ENCODE results near the gene RAB29. TPM values are rescaled to one million over a fixed set of nuclear protein-coding genes. Genes with fewer than 3 reads are reported as not detected.
A peak's percentile ranks its signal among the peaks of the same experiment; 100 is the strongest.
"Not testable (repeated sequence)": the region's sequence is repeated elsewhere in the genome, so short reads cannot be mapped to it uniquely, and the experiment has no call there.

The RAB29 gene
- total RNA-seq, 2 donors from 2014 or later, result 13.1 to 18.7 TPM

- no peak for DNase-seq
- no peak for ATAC-seq
- intact Hi-C loops (cut with DNase I), result no loop called here
These were observed 28.4 kb downstream of the RAB29 start for GRCh38 chr1:205746757-205747412.

GRCh38 chr1:205744403-205744802, 30.9 kb downstream of the RAB29 start:
- ATAC-seq (no peak), DNase-seq (no peak)
- intact Hi-C loops (cut with DNase I), result no loop called here

GRCh38 chr1:205743977-205744376, 31.3 kb downstream of the RAB29 start:
- ATAC-seq, result no peak
- intact Hi-C loops (cut with DNase I), result no loop called here
- DNase-seq, result no peak

GRCh38 chr1:205741681-205742080, 33.6 kb downstream of the RAB29 start:
- intact Hi-C loops (cut with DNase I), result no loop called here
- DNase-seq (no peak), ATAC-seq (no peak)

GRCh38 chr1:205739348-205740160, 35.7 kb downstream of the RAB29 start:
- no peak for DNase-seq
- no peak for ATAC-seq
- intact Hi-C loops (cut with DNase I), result no loop called here

- ATAC-seq (no peak), DNase-seq (no peak)
- intact Hi-C loops (cut with DNase I), result no loop called here
These were observed 40.1 kb downstream of the RAB29 start for GRCh38 chr1:205735218-205735617.

GRCh38 chr1:205733438-205734175, 41.7 kb downstream of the RAB29 start:
- intact Hi-C loops (cut with DNase I), result no loop called here
- no peak for DNase-seq
- ATAC-seq, result no peak

GRCh38 chr1:205729945-205730610, 45.2 kb downstream of the RAB29 start:
- ATAC-seq (peak; percentile 14 to 27), DNase-seq (no peak)
- intact Hi-C loops (cut with DNase I), result no loop called here

- intact Hi-C loops (cut with DNase I), result no loop called here
These were observed 48.6 kb downstream of the RAB29 start for GRCh38 chr1:205726619-205727125.

GRCh38 chr1:205725514-205725913, 49.8 kb downstream of the RAB29 start:
- intact Hi-C loops (cut with DNase I), result no loop called here
- DNase-seq, result no peak
- no peak for ATAC-seq

More at GRCh38 chr1:205726619-205727125, 48.6 kb downstream of the RAB29 start:
- DNase-seq (no peak), ATAC-seq (no peak)

- intact Hi-C loops (cut with DNase I); DNase-seq; ATAC-seq: not testable (repeated sequence)
These were observed 54.5 kb downstream of the RAB29 start for GRCh38 chr1:205720740-205721139.

- intact Hi-C loops (cut with DNase I), result loop anchor here in 1 of 2 donors (10.0 kb wide), 1 partner anchor 55 kb away; no protein-coding TSS in a partner anchor
- ATAC-seq (no peak), DNase-seq (no peak)
These were observed 55.5 kb downstream of the RAB29 start for GRCh38 chr1:205719762-205720161.

- no peak for DNase-seq
- intact Hi-C loops (cut with DNase I), result loop anchor here in 1 of 2 donors (10.0 kb wide), 1 partner anchor 54 kb away; no protein-coding TSS in a partner anchor
- ATAC-seq, result no peak
These were observed 56.3 kb downstream of the RAB29 start for GRCh38 chr1:205719015-205719414.

Other genes starting within 250 kb of the RAB29 start
- gene ELK4, start 143.5 kb downstream of the RAB29 start, total RNA-seq, result 10 to 100 TPM; 36.3 to 39.1 TPM
- 1 to 10 TPM; 1.3 to 3.3 TPM for gene SLC45A3, start 95.0 kb downstream of the RAB29 start, total RNA-seq
- 100 to 1,000 TPM; 162 to 221 TPM for gene NUCKS1, start 25.3 kb downstream of the RAB29 start, total RNA-seq
- gene SLC41A1, start 37.7 kb upstream of the RAB29 start, total RNA-seq, result 100 to 1,000 TPM; 162 to 206 TPM
- gene PM20D1, start 74.7 kb upstream of the RAB29 start, total RNA-seq, result under 1 TPM; 0.31 to 0.91 TPM
- 10 to 100 TPM; 11.3 to 25.4 TPM for gene SLC26A9, start 168.0 kb upstream of the RAB29 start, total RNA-seq
- gene RAB7B, start 227.9 kb upstream of the RAB29 start, total RNA-seq, result 1 to 10 TPM; 2.4 to 4.5 TPM
- gene CTSE, start 248.4 kb upstream of the RAB29 start, total RNA-seq, result not detected

Data from left cardiac atrium (tissue), 4 donors.